A673 (cell line): ENCODE measurements around the gene SDK1.

Experiments used
- EZH2 ChIP-seq: fragments of 200-600 bp; sonication (generic); IDR thresholded peaks from 2 replicates; pipeline ENCODE4 v1.6.1; 2017; ENCODE audit warnings: borderline replicate concordance, low read depth, mild to moderate bottlenecking, mixed read lengths, antibody characterized with exemption, low read length; ENCODE audit not compliant: poor library complexity, severe bottlenecking
- TF ChIP-seq, protein P1 (sequence below): fragments of 300-800, 200-600 bp; sonication (generic); conservative IDR thresholded peaks from 2 replicates; pipeline ENCODE4 v1.5.1; 2017; ENCODE audit warnings: low read depth, mild to moderate bottlenecking, antibody characterized with exemption, low read length, moderate library complexity, mixed read lengths

DNA sequence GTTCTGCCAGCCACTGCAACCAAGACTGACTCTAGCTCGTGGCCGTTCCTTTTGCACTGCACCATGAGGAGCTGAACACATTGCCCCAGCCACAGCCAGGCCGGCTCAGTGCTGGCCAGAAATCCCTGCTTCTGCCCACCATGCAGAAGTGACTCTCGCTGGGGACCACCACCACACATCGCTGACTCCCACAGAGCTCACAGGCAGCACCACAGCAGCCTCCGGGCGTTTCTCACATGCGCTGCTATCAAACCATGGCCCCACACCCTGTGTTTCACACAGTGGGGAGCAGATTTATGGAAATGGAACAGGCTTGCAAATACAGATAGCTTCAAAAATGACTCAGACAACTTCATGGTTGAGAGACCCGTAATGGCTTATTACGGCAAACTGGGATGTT lies 15.4 kb upstream of the SDK1 start:
- TF ChIP-seq, protein P1, sequence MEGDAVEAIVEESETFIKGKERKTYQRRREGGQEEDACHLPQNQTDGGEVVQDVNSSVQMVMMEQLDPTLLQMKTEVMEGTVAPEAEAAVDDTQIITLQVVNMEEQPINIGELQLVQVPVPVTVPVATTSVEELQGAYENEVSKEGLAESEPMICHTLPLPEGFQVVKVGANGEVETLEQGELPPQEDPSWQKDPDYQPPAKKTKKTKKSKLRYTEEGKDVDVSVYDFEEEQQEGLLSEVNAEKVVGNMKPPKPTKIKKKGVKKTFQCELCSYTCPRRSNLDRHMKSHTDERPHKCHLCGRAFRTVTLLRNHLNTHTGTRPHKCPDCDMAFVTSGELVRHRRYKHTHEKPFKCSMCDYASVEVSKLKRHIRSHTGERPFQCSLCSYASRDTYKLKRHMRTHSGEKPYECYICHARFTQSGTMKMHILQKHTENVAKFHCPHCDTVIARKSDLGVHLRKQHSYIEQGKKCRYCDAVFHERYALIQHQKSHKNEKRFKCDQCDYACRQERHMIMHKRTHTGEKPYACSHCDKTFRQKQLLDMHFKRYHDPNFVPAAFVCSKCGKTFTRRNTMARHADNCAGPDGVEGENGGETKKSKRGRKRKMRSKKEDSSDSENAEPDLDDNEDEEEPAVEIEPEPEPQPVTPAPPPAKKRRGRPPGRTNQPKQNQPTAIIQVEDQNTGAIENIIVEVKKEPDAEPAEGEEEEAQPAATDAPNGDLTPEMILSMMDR: no peak
- TF ChIP-seq EZH2: no peak
